ENCODE results near the gene BFSP1. TPM values are rescaled to one million over a fixed set of nuclear protein-coding genes. Genes with fewer than 3 reads are reported as not detected.

Gene BFSP1
- total RNA-seq, 1 experiment from 2014 or later: 0.94 TPM

- CTCF ChIA-PET: no interaction called here
- intact Hi-C loops (cut with micrococcal nuclease; ENCODE audit: unreplicated experiment): no loop called here
- DNase-seq: no peak
- TF ChIP-seq CTCF (IDR thresholded peaks at IDR 0.05; ENCODE audit: unreplicated experiment): no peak
- Mint-ChIP-seq H3K4me1 (ENCODE audit: low read depth, unreplicated experiment) (peaks cover 1% of the 10 kb centered on the region), H3K27me3 (ENCODE audit: unreplicated experiment) (no peaks in the 10 kb centered on the region), H3K36me3 (ENCODE audit: insufficient read depth, unreplicated experiment) (peaks cover 11% of the 10 kb centered on the region), H3K4me3 (ENCODE audit: low read depth, unreplicated experiment) (no peak overlapping the region), H3K27ac (ENCODE audit: unreplicated experiment) (no peak overlapping the region), H3K9me3 (ENCODE audit: low read depth, unreplicated experiment) (no peaks in the 10 kb centered on the region)
- BruUV-seq (replicated peaks): no TSS peak
Measured at GRCh38 chr20:17555106-17555505, 23.9 kb upstream of the BFSP1 start.

- TF ChIP-seq CTCF (IDR thresholded peaks at IDR 0.05; ENCODE audit: unreplicated experiment): no peak
- H3K27me3 Mint-ChIP-seq (ENCODE audit: unreplicated experiment): no peaks in the 10 kb centered on the region
- H3K4me3 Mint-ChIP-seq (ENCODE audit: low read depth, unreplicated experiment): no peak overlapping the region
- CTCF ChIA-PET: no interaction called here
- no peak overlapping the region for H3K27ac Mint-ChIP-seq (ENCODE audit: unreplicated experiment)
- no peak for DNase-seq
- BruUV-seq (replicated peaks): no TSS peak
- H3K4me1 Mint-ChIP-seq (ENCODE audit: low read depth, unreplicated experiment): no peaks in the 10 kb centered on the region
- intact Hi-C loops (cut with micrococcal nuclease; ENCODE audit: unreplicated experiment): no loop called here
- H3K9me3 Mint-ChIP-seq (ENCODE audit: low read depth, unreplicated experiment): no peaks in the 10 kb centered on the region
- H3K36me3 Mint-ChIP-seq (ENCODE audit: insufficient read depth, unreplicated experiment): no peaks in the 10 kb centered on the region
Measured at GRCh38 chr20:17549131-17549530, 18.0 kb upstream of the BFSP1 start.

DNA sequence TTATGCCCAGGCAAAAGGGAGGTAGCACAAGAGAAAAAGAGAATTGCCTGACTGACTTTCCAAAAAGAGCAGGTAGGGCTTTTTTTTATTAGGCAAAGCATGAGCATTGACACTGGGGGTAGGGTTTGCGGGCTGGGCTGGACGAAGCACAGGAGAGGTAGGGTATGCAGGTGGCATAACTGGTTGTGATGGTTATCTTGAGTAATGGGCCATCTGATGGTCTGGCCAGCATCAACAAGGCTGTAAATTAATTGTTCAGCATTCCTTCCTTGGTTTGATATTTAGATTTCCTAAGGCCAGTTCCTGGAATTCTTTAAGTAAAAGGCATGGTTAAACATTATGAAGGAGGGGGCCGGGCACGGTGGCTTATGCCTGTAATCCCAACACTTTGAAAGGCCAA lies 13.9 kb upstream of the BFSP1 start:
- CTCF ChIA-PET: no interaction called here
- Mint-ChIP-seq H3K4me3 (ENCODE audit: low read depth, unreplicated experiment) (no peak overlapping the region), H3K9me3 (ENCODE audit: low read depth, unreplicated experiment) (no peaks in the 10 kb centered on the region), H3K27me3 (ENCODE audit: unreplicated experiment) (no peaks in the 10 kb centered on the region), H3K36me3 (ENCODE audit: insufficient read depth, unreplicated experiment) (no peaks in the 10 kb centered on the region), H3K27ac (ENCODE audit: unreplicated experiment) (no peak overlapping the region), H3K4me1 (ENCODE audit: low read depth, unreplicated experiment) (no peaks in the 10 kb centered on the region)
- intact Hi-C loops (cut with micrococcal nuclease; ENCODE audit: unreplicated experiment): no loop called here
- no TSS peak for BruUV-seq (replicated peaks)
- DNase-seq: no peak
- no peak for TF ChIP-seq CTCF (IDR thresholded peaks at IDR 0.05; ENCODE audit: unreplicated experiment)

DNA sequence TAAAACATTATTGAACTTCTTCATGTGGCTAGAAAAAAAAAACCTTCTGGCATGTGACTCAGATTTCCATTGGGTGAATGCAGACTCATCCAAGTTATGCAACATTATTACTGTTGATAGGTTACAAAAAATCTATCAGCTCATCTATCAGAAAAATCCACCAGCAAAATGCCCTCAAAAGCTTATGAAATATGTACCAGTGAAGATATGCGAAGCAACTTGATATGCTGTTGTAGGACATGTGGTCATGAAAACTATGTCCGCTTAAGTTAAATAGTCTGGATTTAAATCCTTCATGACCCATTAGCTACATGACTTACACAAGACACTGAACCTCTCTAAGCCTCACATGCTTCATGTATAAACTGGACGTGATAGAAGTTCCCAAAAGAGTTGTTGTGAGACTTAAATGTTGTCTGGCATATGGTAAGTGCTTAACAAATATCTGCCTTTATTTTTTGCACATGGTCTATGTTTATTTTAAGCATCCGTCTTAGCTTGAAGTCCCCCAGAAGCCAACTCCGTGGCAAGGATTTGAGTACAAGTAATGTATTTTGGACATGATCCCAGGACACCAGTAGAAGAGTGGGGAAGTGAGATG lies 12.5 kb upstream of the BFSP1 start:
- Mint-ChIP-seq H3K36me3 (ENCODE audit: insufficient read depth, unreplicated experiment) (no peaks in the 10 kb centered on the region), H3K4me3 (ENCODE audit: low read depth, unreplicated experiment) (no peak overlapping the region), H3K4me1 (ENCODE audit: low read depth, unreplicated experiment) (no peaks in the 10 kb centered on the region), H3K9me3 (ENCODE audit: low read depth, unreplicated experiment) (no peaks in the 10 kb centered on the region), H3K27me3 (ENCODE audit: unreplicated experiment) (no peaks in the 10 kb centered on the region), H3K27ac (ENCODE audit: unreplicated experiment) (no peak overlapping the region)
- CTCF ChIA-PET: no interaction called here
- DNase-seq: no peak
- intact Hi-C loops (cut with micrococcal nuclease; ENCODE audit: unreplicated experiment): no loop called here
- no peak for TF ChIP-seq CTCF (IDR thresholded peaks at IDR 0.05; ENCODE audit: unreplicated experiment)
- no TSS peak for BruUV-seq (replicated peaks)
